Central memory CD4-positive, alpha-beta T cell (primary cell): Measurements from ENCODE around the gene ZBP1.

Experiments used
- DNase-seq: peaks from one replicate; pipeline ENCODE4 v3.0.0; 2022

ZBP1 gene

GRCh38 chr20:57596358-57596757 lies 23.9 kb downstream of the ZBP1 start:
- DNase-seq: no peak

GRCh38 chr20:57595041-57596030 lies 24.9 kb downstream of the ZBP1 start:
- DNase-seq: no peak

DNA sequence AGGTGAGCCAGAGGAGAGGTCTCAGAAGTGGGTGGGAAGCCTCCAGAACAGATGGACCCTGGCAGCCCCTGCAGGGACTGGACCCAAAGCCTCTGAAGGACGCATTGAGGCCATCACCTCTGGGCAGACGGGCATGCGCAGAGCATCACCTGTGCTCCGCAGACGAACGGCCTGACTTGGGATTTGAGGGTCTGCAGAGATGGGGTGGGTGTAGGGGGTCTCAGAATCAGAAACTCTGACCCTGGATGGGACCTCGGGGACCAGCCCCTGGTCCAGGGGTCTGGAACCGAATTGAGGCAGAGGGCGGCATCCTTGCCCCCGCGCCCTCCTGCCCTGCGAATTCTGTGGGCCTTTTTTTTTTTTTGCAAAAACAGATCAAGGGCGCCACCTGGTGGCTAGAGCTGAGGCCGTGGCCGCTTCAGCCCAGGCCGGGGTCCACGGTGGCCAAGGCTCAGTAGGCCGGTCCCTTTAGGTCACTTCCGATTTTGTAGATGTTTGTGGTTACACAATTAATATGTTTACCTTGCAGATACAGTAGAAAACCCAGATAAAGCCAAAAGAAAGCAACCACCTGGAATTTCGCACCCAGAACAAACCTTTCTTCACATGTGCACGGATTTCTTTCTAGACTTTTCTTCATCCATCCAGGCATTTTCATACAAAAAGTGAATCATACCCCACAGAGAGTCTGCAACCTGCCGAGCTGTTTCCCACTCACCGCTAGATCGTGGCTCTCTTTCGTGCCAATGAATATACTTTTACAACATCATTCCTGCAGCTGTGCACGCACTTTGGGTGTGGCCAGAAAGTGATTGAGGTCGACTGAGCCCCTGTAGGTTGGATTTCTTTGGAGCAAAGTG lies 25.9 kb downstream of the ZBP1 start:
- DNase-seq: peak; percentile 27

DNA sequence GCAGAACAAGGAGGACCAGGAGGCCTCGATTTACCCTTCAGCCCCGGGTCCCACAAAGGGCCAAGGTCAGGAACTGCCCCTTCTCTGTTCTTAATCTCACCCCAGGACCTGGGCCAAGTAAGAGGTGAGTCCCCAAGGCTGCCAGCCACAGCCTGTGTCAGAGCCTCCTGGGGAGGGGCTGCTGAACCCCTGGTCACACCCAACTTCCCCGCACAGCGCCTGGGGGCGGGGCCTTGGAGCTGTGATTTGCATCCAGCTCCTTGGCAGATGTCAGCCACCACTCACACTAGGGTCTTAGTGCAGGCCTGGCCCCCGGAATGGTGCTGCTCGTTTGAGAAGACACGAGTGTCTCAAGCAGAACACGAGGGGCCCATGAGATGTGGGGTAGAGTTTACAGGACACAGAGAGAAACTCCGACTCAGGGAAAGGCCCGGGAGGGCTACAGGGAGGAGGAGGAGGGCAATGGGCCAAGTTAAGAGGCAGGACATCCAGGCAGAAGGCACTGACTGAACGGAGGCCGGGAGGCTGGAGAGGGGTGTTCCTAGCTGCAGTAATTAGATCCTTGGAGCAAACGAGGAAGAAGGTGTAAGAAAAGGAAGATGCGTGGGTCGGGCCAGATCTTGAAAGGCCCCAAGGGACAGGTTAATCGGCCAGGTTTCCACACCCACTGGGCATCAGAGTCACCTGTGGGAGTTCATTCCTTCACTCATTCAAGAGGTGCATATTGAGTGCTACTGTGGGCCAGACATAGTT lies 26.9 kb downstream of the ZBP1 start:
- no peak for DNase-seq

GRCh38 chr20:57592263-57593092 lies 27.7 kb downstream of the ZBP1 start:
- DNase-seq: no peak

GRCh38 chr20:57591289-57592229 lies 28.7 kb downstream of the ZBP1 start:
- no peak for DNase-seq

DNA sequence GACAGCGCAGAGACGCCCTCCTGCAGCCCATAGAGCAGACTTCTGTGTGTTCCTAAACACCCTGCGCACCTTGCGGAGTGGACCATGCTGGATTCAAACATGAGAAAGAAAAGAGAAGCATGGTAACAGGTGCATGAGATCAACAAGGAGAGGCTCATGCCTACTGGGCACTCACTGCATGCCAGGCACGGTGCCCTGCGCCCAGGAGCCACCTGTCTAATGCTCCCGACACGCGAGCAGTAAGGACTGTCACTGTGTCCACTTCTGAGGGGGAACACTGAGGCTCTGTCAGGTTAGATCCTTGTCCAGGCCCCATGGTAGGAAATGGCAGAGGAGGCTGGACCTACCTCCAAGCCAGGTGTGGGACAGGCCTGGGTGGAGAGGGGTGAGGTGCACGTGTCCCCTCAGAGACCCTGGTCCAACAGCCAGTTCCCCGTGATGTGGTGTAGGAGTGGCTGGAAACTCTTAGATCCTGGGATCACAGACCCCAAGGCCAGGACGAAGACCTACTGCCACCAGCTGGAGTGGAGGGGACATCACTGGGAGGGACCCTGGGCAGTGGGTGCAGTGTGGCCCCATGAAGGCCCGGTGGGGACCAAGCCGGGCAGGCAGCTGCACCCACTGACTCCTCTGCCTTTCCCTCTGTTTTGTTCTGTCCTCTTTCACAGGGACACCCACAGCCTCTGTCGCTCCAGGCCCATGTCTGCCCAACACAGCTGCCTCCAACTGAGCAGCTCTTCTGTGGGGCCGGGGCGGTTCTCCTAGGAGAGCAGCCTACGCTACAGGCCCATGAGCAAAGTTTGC lies 29.5 kb downstream of the ZBP1 start:
- DNase-seq: no peak

DNA sequence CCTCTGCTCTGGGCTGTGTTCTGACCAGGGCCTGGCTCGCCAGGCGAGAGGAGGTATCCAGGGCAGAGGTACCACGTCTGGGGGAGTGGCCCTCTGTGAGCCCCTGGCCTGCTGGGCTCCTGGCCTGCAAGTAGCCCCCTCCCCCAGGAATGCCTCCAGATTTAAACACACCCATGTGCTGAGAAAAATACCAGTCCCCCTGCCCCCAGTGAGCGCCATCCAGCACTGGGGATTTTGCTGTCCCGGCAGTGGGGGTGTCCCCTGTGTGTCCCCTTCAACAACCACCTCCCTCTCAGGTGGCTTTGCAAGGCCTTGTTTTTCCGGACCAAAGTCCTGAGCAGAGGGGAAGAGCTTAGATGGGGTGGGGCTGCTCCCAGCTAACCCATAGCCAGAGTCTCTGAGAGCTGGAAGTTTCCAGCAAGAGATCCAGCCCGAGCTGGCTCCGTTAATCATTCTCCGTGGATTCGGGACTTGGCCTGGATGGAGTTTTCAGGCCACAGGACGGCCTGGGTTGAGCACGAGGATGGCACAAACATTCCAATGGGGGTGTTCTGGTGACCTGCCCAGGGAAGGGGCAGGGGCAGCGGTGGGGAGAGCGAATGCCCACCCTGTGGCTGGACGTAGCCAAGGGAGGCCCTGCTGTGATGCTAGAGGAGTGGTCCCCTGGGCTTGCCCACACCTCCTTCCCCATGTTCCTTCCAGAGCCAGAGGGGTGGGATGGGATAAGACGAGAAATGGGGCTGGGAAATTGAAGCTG lies 30.3 kb downstream of the ZBP1 start:
- DNase-seq: no peak

- DNase-seq: no peak
Measured at GRCh38 chr20:57589123-57589727, 31.0 kb downstream of the ZBP1 start.

DNA sequence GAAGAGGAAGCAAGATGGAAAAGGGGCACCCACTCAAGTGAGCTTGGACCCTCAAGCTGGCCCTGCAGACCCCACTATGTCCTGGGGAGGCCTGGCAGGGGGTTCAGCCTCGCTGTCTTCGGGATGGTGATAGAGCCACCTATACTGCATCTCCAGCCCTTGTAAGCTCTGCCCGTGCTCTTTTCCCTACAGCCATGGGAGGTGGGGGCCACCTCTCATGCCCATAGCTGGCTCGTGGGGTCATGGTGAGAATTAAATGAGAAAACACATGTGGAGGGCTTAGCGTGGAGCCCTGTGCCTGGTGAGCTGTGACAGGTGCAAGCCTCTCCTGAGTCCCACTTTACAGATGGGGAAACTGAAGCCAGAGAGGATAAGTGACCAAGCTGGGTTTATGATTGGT lies 31.6 kb downstream of the ZBP1 start:
- no peak for DNase-seq

DNA sequence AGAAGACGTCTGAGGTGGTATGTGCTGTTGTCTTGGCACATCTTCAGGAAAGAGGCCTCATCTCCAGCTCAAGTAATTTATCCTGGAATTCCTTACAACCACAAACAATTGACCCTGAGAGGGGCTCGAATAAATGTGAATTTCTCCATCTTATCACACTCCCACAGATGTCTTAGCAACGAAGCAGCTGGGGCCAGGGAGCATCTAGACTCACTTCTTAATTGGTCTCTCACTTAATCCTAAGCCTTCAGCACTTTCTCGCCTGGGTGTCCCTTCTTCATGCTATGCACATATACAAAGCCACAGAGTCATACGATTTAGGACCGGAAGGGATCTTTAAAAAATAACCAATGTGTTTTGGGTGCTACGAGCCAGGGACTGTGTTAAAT lies 32.2 kb downstream of the ZBP1 start:
- no peak for DNase-seq

DNA sequence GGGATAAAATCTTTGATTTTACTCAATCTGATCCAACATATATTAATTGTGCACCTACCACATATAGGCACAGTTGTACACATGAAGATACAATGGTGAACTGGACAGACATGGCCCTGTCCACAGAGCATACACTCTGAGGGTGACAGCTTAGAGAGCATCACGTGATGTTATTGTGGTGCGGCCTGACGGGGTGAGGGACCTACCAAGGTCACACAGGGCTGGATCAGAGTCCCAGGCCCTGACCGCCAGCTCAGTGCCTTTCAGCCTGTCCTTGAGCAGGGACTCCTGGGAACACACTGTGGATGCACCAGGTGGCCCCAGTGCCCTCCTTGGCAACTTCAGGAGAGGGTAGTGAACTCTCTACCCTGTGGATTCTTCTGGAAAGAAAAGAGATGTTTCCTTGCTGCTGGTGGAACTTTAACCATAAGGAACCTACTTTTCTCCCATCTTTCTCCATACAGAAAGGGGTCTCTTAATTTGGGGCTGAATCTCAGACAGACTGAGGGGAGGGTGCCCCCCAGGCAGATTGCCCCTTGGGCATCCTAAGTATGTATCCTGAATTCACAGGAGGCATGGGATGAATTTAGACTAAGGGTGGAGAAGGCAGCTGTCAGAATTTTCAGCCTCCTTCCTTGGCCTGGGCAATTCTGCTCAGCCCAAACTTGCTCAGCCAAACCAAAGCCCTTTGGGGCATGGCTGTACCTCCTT lies 32.8 kb downstream of the ZBP1 start:
- DNase-seq: no peak

GRCh38 chr20:57586943-57587277 lies 33.3 kb downstream of the ZBP1 start:
- no peak for DNase-seq

DNA sequence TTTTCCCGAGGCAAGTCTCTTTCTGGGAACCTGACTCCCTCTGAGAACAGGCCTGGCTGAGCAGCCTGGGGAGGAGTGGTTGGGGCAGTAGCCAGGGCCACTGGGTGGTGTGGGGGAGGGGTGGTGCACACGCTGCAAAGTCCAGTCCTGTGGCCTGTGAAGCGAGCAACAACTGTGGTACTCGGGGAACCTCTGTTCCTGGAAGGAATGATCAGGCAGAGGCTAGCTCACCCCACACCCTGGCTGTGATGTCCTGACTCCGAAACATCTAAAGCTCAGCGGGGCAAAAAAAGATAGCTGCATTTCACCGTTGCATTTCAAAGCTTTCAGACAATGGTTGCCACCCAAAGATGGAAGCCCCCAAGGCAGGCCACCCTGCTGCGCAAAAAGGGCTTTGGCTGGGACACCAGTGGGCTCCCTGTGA lies 33.8 kb downstream of the ZBP1 start:
- DNase-seq: no peak

GRCh38 chr20:57585466-57586213 lies 34.6 kb downstream of the ZBP1 start:
- no peak for DNase-seq

DNA sequence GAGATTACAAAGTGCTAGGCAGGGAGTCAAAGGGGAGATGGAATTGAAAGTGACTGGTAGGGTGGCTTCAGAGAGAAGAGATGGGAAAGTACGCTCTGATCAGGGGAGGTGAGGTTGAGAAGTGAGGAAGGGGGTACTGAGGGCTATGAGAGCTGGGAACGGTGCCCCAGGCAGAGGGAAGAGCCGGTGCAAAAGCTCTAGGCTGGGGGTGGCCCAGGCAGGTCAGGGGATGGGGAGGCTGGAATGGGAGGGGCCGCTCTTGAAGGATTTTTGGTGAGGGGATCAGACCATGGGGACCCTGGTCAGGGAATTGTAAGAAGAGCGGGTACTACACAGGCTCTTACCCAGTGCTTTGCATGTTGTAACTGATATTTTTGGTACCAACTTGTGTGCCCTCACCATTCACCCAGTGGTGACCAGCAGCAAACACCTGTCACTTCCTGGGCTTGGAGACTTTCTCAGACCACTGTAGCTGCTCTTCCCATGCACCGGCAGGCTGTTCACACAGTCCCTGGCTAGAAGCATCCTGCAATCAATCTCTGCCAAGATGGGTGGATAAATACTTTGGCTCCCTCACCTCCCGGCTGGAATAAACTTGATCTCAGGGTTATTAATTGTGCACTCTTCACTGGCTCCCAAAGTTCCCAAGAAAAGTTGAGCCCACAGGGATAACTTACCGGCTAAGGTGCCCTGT lies 35.3 kb downstream of the ZBP1 start:
- DNase-seq: no peak
